Osteoblast (primary cell): ENCODE data around the gene NANOG. TPM values are rescaled to one million over a fixed set of nuclear protein-coding genes. Genes with fewer than 3 reads are reported as not detected.
"Not testable (repeated sequence)": the region's sequence is repeated elsewhere in the genome, so short reads cannot be mapped to it uniquely, and the experiment has no call there.

Experiments used
- DNase-seq: peaks from one replicate; pipeline ENCODE4 v3.0.0; 2011; ENCODE audit warnings: low spot score, mixed read lengths; ENCODE audit not compliant: insufficient read length; ENCODE audit errors: missing footprints
- H2AFZ ChIP-seq: 2 replicates; pipeline ENCODE4 v1.6.0; 2011; ENCODE audit warnings: mild to moderate bottlenecking, low read length
- H3K27ac ChIP-seq: 2 replicates; pipeline ENCODE4 v1.5.1; 2011; ENCODE audit warnings: mild to moderate bottlenecking, low read depth, low read length, moderate library complexity
- H3K27me3 ChIP-seq: 2 replicates; pipeline ENCODE4 v1.6.0; 2012; ENCODE audit warnings: mild to moderate bottlenecking, control low read depth, inconsistent platforms, low read length, moderate library complexity; ENCODE audit not compliant: insufficient read depth
- H3K36me3 ChIP-seq: 2 replicates; pipeline ENCODE4 v1.5.1; 2011; ENCODE audit warnings: mild to moderate bottlenecking, low read length, control low read depth, moderate library complexity; ENCODE audit not compliant: insufficient read depth
- H3K4me1 ChIP-seq: 2 replicates; pipeline ENCODE4 v1.5.1; 2011; ENCODE audit warnings: mild to moderate bottlenecking, low read length, control low read depth, moderate library complexity; ENCODE audit not compliant: insufficient read depth
- H3K4me2 ChIP-seq: 2 replicates; pipeline ENCODE4 v1.6.0; 2011; ENCODE audit warnings: mild to moderate bottlenecking, low read length; ENCODE audit not compliant: insufficient read depth
- H3K4me3 ChIP-seq: fragments of 200-600 bp; sonication (generic); 3 replicates; pipeline ENCODE4 v1.5.1; 2012; ENCODE audit warnings: mild to moderate bottlenecking, low read length, inconsistent platforms; ENCODE audit not compliant: insufficient read depth
- H3K79me2 ChIP-seq: 2 replicates; pipeline ENCODE4 v1.6.0; 2012; ENCODE audit warnings: mild to moderate bottlenecking, low read length, control low read depth, inconsistent platforms; ENCODE audit not compliant: insufficient read depth
- H3K9me3 ChIP-seq: 2 replicates; pipeline ENCODE4 v1.5.1; 2011; ENCODE audit warnings: low read depth, low read length, control low read depth
- H4K20me1 ChIP-seq: 2 replicates; pipeline ENCODE4 v1.6.0; 2012; ENCODE audit warnings: mild to moderate bottlenecking, low read length, control low read depth; ENCODE audit not compliant: insufficient read depth
- CTCF ChIP-seq: IDR thresholded peaks from 2 replicates; pipeline ENCODE4 v1.5.1; 2011; ENCODE audit warnings: mild to moderate bottlenecking, low read depth, low read length, moderate library complexity; ENCODE audit errors: extremely low read depth
- total RNA-seq: library from RNA; depleted of rRNA; stranded (reverse); fragments of >200 nt; gene quantifications from 2 replicates; pipeline ENCODE4 v1.2.3, GENCODE V29; 2012

NANOG gene
- total RNA-seq, 1 donor, result not detected

DNA sequence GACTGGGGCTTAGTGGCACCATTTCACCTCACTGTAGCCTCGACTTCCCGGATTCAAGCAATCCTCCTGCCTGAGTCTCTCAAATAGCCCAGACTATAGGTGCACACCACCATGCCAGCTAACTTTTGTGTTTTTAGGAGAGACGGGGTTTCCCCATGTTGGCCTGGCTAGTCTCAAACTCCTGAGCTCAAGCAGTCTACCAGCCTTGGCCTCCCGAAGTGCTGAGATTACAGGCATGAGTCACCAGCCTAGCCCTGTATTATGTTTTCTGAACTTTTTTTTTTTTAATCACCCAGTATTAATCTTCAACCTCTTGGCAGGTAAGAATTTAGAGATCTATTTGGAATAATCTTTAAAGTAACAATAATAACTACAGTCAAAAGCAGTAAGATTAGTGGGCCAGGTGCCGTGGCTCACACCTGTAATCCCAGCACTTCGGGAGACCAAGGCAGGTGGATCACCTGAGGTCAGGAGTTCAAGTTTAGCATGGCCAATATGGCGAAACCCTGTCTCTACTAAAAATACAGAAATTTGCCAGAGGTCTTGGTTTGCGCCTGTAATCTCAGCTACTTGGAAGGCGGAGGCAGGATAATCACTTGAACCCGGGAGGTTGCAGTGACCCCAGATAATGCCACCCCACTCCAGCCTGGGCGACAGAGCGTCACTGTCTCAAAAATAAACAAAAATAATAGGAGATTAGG lies 8.6 kb downstream of the NANOG start:
- no peak overlapping the region for H3K4me3 ChIP-seq
- no peaks in the 10 kb centered on the region for H3K27me3 ChIP-seq
- H3K9me3 ChIP-seq, result no peaks in the 10 kb centered on the region
- H3K27ac ChIP-seq, result no peak overlapping the region
- no peak overlapping the region for H3K4me2 ChIP-seq
- H3K79me2 ChIP-seq, result no peaks in the 10 kb centered on the region
- no peaks in the 10 kb centered on the region for H3K4me1 ChIP-seq
- H4K20me1 ChIP-seq, result no peaks in the 10 kb centered on the region
- peak overlapping the region; percentile 15 for H2AFZ ChIP-seq
- no peaks in the 10 kb centered on the region for H3K36me3 ChIP-seq
- no peak for TF ChIP-seq CTCF
- no peak for DNase-seq

DNA sequence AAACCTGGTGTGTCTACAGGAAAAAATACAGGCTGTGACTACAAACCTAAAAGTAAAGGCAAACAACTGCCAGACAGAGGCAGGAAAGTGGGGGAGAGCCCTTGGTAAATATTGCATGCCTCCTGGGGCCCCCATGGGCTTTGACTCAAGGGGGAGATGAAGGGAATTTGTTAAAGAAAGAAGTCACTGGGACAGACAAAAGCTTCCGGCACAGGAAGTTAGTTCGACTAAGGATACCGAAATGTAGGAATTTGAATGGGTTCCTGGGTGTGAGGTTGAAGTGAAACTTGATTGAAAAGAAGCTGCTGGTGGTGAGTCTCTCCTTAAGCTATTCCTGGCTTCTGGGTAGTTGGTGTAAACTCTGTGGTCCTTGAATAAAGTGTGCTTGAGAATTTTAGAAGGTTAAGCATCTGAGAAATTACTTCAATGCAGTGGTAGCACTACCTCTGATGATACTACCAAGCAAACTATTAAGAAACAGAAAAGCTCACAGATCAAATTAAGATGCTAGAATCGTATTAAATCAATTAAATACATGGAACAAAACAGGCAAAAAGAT lies 9.6 kb downstream of the NANOG start:
- H3K4me1 ChIP-seq, H3K27me3 ChIP-seq, DNase-seq, H3K27ac ChIP-seq, H3K4me2 ChIP-seq, H3K9me3 ChIP-seq, H3K4me3 ChIP-seq, H4K20me1 ChIP-seq, H3K79me2 ChIP-seq, H3K36me3 ChIP-seq: not testable (repeated sequence)
- H2AFZ ChIP-seq, result peak overlapping the region; percentile 22

DNA sequence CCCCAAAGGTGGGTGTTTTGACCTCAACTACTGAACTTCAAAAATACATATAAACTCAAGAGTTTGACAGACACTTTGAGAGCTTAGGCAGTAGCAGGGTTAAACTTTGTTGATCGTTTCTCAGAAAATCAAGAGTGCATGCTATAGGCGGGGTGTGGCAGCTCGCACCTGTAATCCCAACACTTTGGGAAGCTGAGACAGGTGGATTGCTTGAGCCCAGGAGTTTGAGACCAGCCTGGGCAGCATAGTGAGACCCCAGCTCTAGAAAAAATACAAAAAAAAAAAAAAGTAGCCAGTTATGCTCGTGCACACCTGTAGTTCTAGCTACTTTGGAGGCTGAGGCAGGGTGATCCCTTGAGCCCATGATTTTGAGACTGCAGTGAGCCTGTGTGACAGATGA lies 12.3 kb downstream of the NANOG start:
- Histone ChIP-seq H3K27me3 (no peaks in the 10 kb centered on the region), H3K4me3 (no peak overlapping the region), H2AFZ (no peak overlapping the region), H3K27ac (no peak overlapping the region), H3K4me2 (no peak overlapping the region), H3K79me2 (no peaks in the 10 kb centered on the region), H3K9me3 (no peaks in the 10 kb centered on the region), H3K4me1 (peaks cover 9% of the 10 kb centered on the region), H3K36me3 (no peaks in the 10 kb centered on the region), H4K20me1 (no peaks in the 10 kb centered on the region)
- no peak for DNase-seq
- no peak for TF ChIP-seq CTCF

- H3K4me2 ChIP-seq, H3K79me2 ChIP-seq: not testable (repeated sequence)
Observed at GRCh38 chr12:7806319-7806718, 17.1 kb downstream of the NANOG start.

GRCh38 chr12:7806863-7807487 lies 17.8 kb downstream of the NANOG start:
- Histone ChIP-seq H4K20me1 (no peaks in the 10 kb centered on the region), H3K4me1 (peaks cover 10% of the 10 kb centered on the region), H3K4me3 (no peak overlapping the region), H3K9me3 (no peaks in the 10 kb centered on the region), H3K27ac (no peak overlapping the region), H2AFZ (no peak overlapping the region), H3K79me2 (no peaks in the 10 kb centered on the region), H3K36me3 (no peaks in the 10 kb centered on the region), H3K4me2 (no peak overlapping the region), H3K27me3 (no peaks in the 10 kb centered on the region)
- peak; percentile 83 for DNase-seq
- peak; percentile 98 for TF ChIP-seq CTCF

More at GRCh38 chr12:7806319-7806718, 17.1 kb downstream of the NANOG start:
- H3K36me3 ChIP-seq, H3K27ac ChIP-seq, H4K20me1 ChIP-seq, H3K9me3 ChIP-seq, H3K4me1 ChIP-seq, H2AFZ ChIP-seq, DNase-seq, H3K4me3 ChIP-seq, H3K27me3 ChIP-seq: not testable (repeated sequence)

DNA sequence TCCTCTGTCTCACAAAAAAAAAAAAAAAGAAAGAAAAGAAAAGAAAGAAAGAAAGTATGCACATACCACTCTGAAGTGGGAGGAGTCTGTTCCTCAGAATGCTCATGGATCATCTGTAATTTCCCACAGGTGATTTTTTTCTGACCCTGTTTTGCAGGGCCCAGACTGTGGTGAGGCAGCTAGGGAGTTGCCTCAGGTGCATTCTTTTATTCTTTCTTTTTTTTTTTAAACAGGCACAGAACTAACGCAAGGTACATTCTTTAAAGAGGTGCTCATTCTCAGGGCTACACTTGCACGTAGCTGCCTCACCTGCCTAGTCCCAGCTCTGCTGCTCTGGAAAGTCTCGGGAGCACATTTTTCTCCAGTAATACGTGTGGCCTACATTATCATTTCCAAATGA lies 36.6 kb downstream of the NANOG start:
- not testable (repeated sequence) for H3K4me2 ChIP-seq, DNase-seq

More for the DNA sequence above, 36.6 kb downstream of the NANOG start:
- H2AFZ ChIP-seq, H3K9me3 ChIP-seq, H4K20me1 ChIP-seq, H3K79me2 ChIP-seq, H3K4me1 ChIP-seq, H3K36me3 ChIP-seq, H3K4me3 ChIP-seq, H3K27ac ChIP-seq, H3K27me3 ChIP-seq: not testable (repeated sequence)
